ENCODE data around the gene GMCL2.

The GMCL2 gene

GRCh38 chr5:178163772-178164735 is 23.1 kb downstream of the GMCL2 start:
- peak overlapping the region; percentile 13 for H3K4me2 ChIP-seq (ENCODE audit: low read length)
- H3K4me1 ChIP-seq = no peaks in the 10 kb centered on the region
- H3K36me3 ChIP-seq (ENCODE audit: control insufficient read depth, insufficient read depth, low read length) = no peaks in the 10 kb centered on the region
- H2AFZ ChIP-seq = peak overlapping the region; percentile 80
- no peak overlapping the region for H3K27ac ChIP-seq
- no peaks in the 10 kb centered on the region for H3K9me3 ChIP-seq (ENCODE audit: control insufficient read depth, low read length)
- H3K9ac ChIP-seq = no peak overlapping the region
- no peaks in the 10 kb centered on the region for H3K79me2 ChIP-seq
- TF ChIP-seq CTCF (IDR thresholded peaks at IDR 0.05) = peak; percentile 98
- H3K27me3 ChIP-seq (ENCODE audit: control insufficient read depth, insufficient read depth, low read length) = no peaks in the 10 kb centered on the region
- no peak overlapping the region for H3K4me3 ChIP-seq (ENCODE audit: low read depth, low read length)

- no peak for TF ChIP-seq CTCF (IDR thresholded peaks at IDR 0.05)
- no peaks in the 10 kb centered on the region for H3K79me2 ChIP-seq
Observed at GRCh38 chr5:178162481-178162880, 24.7 kb downstream of the GMCL2 start.

GRCh38 chr5:178160176-178160575 is 27.0 kb downstream of the GMCL2 start:
- no peak overlapping the region for H2AFZ ChIP-seq
- no peak overlapping the region for H3K9ac ChIP-seq
- no peak overlapping the region for H3K4me2 ChIP-seq (ENCODE audit: low read length)
- no peak overlapping the region for H3K4me3 ChIP-seq (ENCODE audit: low read depth, low read length)
- no peak for TF ChIP-seq CTCF (IDR thresholded peaks at IDR 0.05)
- H3K27ac ChIP-seq = no peak overlapping the region
- H3K79me2 ChIP-seq = no peaks in the 10 kb centered on the region
- no peaks in the 10 kb centered on the region for H3K27me3 ChIP-seq (ENCODE audit: control insufficient read depth, insufficient read depth, low read length)
- H3K4me1 ChIP-seq = no peaks in the 10 kb centered on the region
- no peaks in the 10 kb centered on the region for H3K36me3 ChIP-seq (ENCODE audit: control insufficient read depth, insufficient read depth, low read length)
- no peaks in the 10 kb centered on the region for H3K9me3 ChIP-seq (ENCODE audit: control insufficient read depth, low read length)

More at GRCh38 chr5:178162481-178162880, 24.7 kb downstream of the GMCL2 start:
- Histone ChIP-seq H3K27ac (no peak overlapping the region), H3K9me3 (ENCODE audit: control insufficient read depth, low read length) (no peaks in the 10 kb centered on the region), H3K9ac (no peak overlapping the region), H3K4me2 (ENCODE audit: low read length) (no peak overlapping the region), H3K27me3 (ENCODE audit: control insufficient read depth, insufficient read depth, low read length) (no peaks in the 10 kb centered on the region), H2AFZ (no peak overlapping the region), H3K4me3 (ENCODE audit: low read depth, low read length) (no peak overlapping the region), H3K36me3 (ENCODE audit: control insufficient read depth, insufficient read depth, low read length) (no peaks in the 10 kb centered on the region), H3K4me1 (no peaks in the 10 kb centered on the region)

GRCh38 chr5:178155065-178155464 is 32.1 kb downstream of the GMCL2 start:
- Histone ChIP-seq H3K4me3 (ENCODE audit: low read depth, low read length) (no peak overlapping the region), H3K9ac (no peak overlapping the region), H3K27me3 (ENCODE audit: control insufficient read depth, insufficient read depth, low read length) (no peaks in the 10 kb centered on the region), H3K27ac (no peak overlapping the region), H3K36me3 (ENCODE audit: control insufficient read depth, insufficient read depth, low read length) (no peaks in the 10 kb centered on the region), H3K79me2 (no peaks in the 10 kb centered on the region), H3K4me1 (peaks cover 2% of the 10 kb centered on the region), H2AFZ (peak overlapping the region; percentile 87), H3K4me2 (ENCODE audit: low read length) (no peak overlapping the region), H3K9me3 (ENCODE audit: control insufficient read depth, low read length) (no peaks in the 10 kb centered on the region)
- no peak for TF ChIP-seq CTCF (IDR thresholded peaks at IDR 0.05)

All from parathyroid adenoma (tissue), 2 donors.